CD1c-positive myeloid dendritic cell (primary cell): ENCODE data around the gene ADGRV1.

Experiments
- DNase-seq: peaks from one replicate; pipeline ENCODE4 v3.0.0-alpha.2; 2016; ENCODE audit errors: extremely low spot score

Gene ADGRV1

DNA sequence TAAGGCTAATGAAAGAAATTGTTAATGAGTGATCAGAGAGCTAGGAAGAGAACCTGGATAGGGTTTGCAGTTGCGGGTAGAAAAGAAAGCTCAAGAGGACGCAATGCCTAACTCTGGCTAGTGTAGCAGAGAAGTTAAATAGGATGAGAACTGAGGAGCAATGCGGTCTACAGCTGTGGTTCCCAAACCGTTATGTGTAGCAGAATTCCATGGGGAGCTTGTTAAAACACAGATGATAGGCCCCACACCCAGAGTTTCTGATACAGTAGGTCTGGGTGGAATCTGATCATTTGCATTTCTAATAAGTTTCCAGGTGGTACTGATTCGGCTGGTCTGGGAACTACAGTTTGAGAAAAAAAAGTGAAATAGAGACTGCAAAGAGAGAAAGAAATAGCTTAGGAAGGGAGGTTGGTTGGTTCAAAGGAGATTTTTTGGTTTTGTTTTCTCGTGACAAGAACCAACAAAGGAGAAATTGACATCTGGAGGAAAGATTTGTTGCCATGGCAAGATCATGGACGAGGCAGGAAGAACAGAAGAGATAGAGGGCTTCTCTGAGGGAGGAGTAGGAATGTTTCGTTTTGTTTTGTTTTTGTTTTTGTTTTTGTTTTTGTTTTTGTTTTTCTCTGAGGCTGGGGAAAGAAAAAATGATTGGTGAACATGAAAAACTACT, 548.4 kb downstream of the ADGRV1 start:
- DNase-seq, result no peak

DNA sequence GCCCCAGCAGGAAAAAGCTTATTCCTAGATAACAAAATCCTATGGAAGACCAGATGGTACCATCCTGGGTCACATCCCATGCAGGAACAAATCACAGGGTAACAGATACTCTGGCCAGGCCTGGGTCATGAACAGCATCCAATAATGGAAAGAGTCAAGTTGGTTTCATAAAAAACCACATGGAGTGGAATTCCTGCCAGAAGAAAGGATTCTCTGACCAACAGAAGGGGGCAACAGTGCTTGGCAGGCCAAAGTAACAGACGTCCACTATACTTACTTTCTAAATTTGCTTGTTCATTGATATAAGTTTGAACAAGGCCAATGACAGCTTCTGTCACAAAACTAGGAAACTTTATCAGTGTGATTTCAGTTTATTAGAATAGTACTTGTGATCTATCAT, 551.0 kb downstream of the ADGRV1 start:
- no peak for DNase-seq

DNA sequence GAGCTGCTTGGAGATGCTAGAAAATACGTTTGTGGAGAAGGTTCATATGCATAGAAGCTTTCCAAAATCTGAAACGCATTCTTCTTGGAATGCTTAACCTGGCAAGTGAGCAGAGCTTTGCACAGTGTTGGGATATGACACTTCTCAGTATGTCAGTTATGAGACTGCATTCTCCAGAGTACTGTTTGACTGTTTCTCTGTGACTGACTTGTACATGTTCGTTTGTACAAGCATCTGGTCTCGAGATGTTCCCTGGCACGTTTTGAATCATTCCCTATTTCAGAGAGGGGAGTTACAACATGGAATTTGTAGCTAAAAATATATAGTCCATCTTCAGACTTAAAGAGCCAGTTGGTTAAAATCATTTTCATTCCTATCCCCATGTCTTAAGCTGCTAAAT, 552.1 kb downstream of the ADGRV1 start:
- DNase-seq, result no peak

DNA sequence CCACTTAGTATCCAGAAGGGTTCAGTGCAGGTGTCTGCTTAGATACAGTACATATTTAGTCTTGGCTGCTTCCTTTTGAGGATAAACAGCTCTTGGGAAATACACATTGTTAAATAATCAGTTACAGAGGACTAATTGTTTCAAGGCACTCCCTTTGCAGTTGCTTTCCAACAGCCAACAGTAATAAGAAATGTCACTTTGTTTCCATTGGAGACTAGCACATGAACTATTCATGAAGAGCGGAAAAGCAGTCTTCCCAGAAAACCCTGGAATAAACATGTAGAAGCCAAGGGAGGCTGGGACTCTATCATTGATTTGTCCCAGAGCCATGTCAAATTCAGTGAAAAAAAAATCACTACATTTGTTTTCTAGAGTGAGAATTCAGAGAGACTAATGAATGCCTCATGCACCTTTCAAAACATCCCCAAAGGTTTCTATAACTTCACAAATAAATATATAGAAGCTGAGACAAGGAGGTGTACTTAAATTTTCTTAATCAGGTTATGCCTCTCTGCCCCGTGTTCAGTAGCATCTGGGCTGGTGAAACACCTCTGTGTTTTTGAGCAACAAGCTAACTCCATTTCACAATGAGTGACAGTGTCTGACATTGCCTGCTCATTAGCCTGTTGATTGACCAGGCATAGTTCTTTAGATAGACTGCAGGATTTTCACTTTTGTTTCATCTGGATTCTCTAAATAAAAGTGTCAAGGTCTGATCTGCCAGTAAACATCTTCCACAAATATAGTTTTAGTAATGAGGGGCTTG, 553.1 kb downstream of the ADGRV1 start:
- DNase-seq, result no peak

DNA sequence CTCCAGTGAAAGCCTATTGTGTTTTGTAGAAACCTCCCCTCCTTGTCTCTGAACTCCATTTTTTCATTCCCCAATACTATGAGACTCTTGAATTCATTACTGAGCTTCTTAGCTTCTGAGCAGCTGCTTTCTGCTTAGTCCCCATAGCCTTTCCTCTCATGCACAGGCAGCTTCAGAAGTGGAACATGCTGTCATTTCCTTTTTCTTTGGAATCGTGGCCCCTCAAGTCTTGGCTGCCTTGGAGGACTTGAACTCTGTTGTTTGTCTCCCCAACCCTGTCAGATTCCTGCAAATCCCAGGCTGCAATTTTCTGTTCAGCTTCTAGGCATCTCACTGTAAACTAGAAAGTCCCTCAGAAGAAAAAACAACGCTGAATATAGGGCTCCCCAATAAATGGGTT, 556.1 kb downstream of the ADGRV1 start:
- DNase-seq, result no peak

DNA sequence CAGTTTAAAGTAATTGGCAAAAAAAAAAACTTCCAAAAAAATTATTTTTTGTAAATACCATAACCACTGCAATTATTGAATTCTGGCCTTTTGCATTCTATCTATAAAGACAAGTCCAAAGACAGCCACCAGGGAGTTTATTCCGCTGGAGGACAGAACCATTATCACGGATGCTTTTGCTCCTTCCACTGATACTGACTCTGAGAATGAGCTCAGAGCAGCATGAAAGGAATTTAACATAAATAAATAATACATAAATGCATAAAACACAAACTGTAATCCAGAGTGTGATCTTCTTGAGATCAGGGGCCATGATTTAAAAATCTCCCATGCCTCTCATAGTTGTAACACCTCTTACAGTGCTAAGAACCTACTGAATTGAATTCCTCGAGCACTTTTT, 559.8 kb downstream of the ADGRV1 start:
- no peak for DNase-seq

DNA sequence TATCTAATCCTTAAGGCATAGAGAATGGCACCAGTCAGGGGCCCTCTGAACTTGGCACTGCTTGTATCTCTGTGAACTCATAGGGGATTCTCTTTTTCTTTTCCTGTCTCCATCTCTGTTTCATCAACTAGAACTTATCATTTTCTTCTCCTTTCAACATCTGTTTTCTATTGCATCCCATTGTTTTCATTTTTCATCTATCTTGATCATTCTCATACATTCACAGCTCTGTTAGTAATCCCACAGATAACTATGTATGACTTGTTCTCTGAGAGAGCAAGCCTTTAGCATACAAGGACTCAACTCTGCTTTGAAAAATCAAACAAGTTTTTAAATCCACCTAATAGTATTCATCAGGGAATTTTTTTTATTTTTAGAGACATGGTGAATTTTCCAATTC, 560.2 kb downstream of the ADGRV1 start:
- no peak for DNase-seq

DNA sequence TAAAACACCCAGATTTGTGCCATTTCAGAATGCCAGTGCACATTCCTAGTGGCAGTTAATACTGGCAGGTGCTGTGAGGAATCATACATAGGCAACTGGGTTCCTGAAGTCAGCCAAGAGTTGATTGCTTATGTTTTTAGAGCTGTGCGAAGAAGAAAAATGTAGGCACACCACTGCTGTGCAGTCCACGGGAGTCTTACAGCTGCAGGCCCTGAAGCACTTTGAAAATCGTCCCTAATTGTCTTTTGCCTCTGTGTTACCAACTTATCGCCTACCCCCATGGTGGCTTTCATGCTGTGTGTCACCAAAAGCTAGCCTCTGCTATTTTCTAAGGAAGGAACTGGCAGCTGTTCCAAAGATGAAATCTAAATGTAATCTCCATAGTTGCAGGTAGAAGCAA, 560.6 kb downstream of the ADGRV1 start:
- no peak for DNase-seq

DNA sequence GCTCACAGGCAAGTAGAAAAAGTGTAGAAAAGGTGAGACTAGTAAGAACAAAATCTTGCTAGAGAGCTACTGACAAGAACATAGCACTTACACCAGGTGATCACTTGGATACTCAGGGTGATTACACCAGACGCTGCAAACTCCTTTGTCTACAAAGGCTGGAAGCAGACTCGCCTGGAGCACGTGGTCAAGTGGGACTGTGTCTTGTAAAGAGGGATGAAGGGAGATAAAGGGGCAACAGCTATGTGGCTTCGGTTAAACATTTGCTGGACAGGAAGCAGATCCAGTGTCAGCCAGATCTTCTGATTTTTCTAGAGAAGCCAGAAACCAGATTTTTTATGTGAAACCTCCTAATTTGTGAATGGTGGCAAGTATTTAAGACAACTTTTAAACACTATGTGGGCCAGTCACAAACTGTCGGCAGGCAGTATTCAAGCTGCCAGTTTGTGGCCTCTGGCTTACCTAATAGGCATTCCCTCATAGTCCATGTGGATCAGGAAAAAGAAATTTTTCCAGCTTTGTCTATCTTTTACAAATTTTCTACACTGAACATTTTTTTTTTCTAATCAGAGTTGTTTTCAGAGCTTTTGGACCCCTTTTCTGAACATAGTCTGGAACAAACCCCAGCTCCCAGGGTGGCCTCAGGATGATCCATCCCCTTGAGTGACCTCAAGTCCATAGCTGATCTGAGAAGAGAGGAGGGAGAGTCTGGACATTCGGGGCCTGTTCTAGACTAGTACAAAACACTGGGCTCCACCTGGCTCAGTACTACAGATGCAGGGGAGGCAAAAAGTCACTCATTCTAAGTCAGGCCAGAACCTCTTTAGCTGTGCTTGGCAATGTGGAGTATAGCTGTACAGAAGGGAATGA, 561.6 kb downstream of the ADGRV1 start:
- no peak for DNase-seq

DNA sequence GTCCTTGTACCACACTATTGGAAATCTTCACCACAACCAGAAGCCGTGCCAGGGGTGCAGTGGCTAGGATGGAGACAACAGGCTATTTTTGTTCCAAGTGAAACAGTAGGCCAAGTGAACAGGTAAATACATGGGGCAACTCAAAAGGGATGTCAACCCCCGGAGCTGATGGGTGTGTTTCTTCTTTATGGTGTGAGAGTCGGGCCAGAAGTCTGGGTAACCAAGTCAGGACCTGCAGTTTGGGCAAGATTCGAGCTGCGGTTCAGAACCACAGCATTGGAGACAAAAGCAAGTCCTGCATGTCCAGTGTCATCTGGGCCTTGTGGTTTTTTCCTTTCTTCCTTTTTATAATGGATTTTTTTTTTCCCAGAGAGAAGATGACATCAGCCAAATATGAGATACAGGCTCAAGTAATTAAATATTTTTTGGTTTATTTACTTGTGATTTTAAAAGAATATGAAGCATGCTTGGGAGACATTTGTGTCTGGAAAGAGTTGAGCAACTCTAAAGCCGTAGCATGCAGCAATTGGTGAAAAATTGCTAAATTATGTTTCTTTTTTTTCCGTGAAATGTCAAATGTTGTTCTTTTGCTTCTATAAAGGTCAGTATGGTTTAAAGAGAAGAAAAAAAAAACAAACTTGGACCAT, 562.9 kb downstream of the ADGRV1 start:
- no peak for DNase-seq

DNA sequence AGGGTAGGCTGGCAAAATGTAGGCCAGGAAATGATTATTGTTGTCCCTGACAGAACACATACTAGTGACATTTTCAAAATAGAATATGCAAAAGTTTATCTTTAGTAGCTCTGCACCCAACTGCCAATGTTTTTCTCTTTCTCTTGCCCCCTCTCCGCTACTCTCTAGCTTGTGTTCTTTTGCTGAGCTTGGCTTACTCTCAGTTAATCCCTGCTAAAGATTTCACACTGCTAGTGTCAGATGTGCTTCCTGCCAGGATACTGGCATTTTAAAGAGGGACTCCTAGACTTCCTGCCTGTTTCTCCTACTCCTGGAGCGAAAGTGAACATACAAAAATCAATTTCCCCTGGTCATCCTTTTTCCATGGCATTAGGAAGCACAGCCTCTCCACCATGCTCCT, 564.1 kb downstream of the ADGRV1 start:
- DNase-seq, result no peak

DNA sequence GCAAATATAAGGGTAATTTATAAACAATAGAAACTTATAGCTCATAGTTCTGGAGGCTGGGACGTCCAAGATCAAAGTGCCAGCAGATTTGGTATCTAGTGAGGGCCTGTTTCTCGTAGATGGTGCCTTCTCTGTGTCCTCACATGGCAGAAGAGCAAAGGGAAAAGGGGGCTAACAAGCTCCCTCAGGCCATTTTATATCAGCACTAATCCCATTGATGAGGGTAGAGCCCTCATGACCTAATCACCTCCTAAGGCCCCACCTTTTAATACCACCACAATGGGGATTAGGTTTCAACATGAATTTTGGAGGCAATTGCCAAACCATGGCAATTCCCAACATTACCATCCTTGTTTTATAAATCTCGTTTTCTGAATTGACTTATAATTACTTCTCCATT, 564.7 kb downstream of the ADGRV1 start:
- no peak for DNase-seq

DNA sequence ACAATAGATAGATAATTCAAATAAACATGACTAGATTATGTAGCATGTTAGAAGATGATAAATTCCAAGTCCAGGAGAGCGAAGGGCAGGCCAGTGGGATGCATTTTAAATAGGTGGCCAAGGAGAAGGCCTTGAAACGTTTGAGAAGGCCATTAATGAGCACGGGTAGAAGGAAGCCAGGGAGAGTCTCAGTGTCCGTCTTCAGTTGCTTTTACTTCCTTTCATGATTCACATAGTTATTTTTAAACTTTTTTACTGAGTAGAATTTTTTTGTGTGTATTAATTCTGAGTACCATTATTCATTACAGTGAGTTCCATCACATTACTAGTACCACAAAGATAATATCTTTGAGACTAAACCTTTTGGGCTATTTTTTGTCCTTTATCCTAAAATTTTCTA, 565.3 kb downstream of the ADGRV1 start:
- DNase-seq, result no peak

DNA sequence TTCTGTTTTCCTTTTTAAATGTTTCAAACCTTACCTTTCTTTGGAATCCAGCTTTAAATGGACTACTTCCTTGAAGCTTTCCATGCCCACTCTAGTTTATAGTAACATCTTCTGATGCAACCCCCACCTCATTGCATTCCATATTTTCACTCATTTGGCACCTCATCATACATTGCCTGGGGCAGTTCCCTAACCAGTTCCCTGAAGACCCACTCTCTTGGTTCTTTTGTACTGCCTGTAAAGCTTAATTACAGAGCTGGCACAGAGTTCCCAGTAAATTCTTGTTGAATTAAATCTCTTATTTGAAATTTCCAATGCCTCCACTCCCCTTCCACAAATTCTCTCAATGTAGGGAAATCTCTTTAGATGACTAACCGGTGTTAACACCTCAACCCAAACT, 567.3 kb downstream of the ADGRV1 start:
- no peak for DNase-seq

DNA sequence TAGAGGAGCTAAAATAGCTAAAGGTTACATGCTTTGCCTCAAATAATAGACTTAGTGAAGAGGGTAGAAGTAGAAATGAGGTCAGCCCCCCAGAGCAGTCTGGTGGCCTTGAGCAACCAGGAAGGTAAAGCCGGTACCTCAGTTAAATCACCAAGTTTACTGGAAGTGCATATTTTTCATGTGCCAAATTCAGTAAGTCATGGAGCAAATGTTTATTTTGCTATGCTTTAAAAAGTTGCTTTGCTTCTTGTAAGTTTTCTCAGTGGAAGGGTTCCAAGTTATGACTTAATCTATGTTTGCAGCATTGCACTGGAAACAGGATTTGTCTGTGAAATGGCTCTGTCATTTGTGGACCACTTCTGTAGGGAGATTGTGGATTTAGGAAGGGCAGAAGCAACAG, 567.9 kb downstream of the ADGRV1 start:
- DNase-seq, result no peak

DNA sequence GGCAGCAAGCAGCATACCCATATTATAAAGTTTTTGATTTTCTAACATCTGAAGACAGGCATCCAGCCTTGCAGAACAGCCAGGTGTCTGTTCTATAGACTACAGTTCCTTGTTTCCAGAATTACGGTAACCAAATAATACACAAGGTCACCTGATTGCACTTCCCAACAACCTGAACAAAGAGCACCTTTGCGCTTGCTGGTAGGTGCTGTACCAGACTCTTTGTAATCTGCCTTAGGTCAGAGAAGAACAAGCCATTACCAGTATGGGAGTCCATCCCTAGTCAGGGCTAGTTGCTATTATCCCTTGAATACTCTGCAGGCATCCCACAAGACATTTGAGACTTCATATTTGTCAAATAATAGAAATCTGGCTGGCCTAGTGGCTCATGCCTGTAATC, 568.3 kb downstream of the ADGRV1 start:
- no peak for DNase-seq

DNA sequence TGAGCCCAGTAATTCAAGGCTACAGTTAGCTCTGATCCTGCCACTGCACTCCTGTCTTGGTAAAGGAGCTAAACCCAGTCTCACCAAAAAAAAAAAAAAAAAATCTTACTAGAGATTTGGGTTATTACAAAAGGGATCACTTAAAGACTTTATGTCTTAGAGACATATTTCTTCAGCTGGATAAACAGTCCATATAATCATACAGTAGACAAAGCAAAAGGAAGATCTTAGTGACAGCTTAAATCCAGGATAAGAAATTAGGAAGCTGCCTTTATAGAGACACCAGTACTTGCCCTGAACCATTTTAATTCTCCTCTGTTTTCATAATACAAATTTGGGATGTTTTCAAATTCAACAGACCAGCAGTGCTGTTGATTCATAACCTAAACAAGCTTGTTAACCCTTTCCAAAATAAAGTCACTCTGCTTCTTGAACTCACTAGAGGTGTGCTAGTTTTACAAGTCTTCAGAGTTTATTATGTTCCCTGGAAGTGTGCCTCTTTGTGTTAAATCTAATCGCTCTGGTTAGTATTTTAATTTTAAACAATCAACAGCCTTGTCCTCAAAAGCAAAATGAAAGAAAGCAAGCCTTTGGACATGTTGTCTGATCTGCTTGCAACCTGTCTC, 569.0 kb downstream of the ADGRV1 start:
- DNase-seq, result no peak

DNA sequence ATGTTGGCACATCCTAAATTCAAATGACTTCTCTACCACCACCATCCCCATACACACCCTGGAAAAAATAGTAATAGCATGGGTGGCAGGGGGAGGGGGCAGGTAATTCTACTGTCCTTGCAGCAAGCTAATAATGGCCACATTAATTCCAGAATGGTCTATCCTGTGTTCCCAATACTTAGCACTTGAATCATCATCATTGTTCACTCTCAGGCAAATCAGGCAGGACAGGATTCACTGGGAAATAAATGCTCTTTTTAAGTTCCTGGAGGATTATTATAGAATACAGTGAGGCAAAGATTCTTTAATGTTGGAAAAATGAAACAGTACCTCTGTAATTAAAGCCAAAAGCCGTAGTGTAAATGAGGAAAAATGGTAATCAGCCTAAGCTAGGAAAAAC, 570.0 kb downstream of the ADGRV1 start:
- DNase-seq, result no peak

DNA sequence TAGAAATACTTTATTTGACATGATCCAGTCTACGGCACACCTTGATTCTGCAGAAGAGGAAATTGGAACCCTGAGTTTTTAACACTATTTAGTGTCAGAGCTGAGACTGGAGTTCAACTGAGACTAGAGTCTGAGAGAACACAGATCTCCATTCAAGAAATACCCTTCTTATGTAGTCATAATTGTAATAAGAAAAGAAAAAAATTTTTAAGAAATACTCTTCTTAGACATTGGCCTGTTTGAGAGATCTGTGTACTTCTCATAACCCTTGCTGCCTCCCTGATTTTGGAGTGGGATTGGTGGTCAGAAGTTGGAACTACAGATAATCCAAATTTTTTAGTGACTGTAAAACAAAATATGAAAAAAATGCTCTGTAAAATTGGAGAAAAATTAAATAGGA, 571.2 kb downstream of the ADGRV1 start:
- no peak for DNase-seq

DNA sequence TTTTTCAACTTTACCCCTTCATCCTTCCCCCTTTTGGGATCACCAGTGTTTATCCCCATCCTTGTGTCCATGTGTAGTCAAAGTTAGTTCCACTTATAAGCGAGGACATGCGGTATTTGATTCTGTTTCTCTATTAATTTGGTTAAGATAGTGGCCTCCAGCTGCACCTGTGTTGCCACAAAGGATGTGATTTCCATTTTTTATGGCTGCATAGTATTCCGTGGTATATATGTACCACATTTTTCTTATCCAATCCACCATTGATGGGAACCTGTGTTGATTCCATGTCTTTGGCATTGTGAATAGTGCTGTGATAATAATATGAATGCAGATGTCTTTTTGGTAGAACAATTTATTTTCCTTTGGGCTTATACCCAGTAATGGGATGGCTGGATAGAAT, 572.2 kb downstream of the ADGRV1 start:
- DNase-seq, result no peak

DNA sequence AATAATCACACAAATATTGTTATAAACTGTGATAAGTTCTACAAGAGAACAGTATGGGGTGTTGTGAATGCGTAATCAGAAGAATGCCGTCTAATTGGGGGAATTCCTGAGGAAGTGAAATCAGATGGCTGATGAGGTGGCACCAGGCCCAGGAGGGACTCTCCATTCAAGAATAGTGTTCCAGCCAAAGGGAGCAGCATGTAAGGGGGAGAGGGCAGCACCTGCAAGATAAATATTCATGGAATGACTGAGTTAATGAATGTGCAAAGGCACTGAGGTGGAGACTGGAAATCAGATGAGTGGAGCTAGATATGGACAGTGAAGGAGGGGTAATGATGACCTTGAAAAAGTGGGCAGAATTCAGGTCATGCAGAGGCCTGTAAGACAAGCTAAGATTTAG, 574.0 kb downstream of the ADGRV1 start:
- DNase-seq, result peak; percentile 44

DNA sequence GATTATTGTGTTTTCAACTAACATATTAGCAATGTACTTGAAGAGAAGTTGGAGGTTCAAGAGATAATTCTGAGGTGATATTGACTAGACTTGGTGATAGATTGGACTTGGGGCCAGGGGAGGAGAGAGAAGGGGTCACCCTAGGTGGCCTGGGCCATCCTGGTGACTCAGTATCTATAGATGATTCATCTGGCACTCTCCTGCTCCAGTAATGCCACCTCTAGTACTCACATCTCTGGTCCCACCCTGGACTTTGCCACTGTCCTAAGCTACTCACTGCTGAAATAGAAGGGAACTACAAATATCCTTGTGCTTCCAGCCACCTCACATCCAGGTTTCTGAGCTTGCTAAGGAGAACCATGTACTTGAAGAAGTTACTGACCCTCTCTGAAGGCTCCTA, 574.6 kb downstream of the ADGRV1 start:
- DNase-seq, result no peak
